CD4-positive, alpha-beta T cell (primary cell): ENCODE measurements around the gene PRR16. TPM values are rescaled to one million over a fixed set of nuclear protein-coding genes. Genes with fewer than 3 reads are reported as not detected.

Experiments
- ATAC-seq: fragments of 200-7000 bp; cut with Tn5 transposase; one replicate; pipeline ENCODE4 v1.10.0; 2022; ENCODE audit warnings: mild to moderate bottlenecking; ENCODE audit not compliant: poor library complexity
- CTCF ChIA-PET: fragments of 350-600 bp; sonication (Branson Sonifier 250); formaldehyde crosslinking; loops from one replicate; lab custom pipeline; 2021; ENCODE audit warnings: antibody characterized with exemption, inconsistent platforms; lab: Charles Lee
- POLR2A ChIA-PET: fragments of 350-600 bp; sonication (Branson Sonifier 250); formaldehyde crosslinking; loops from one replicate; lab custom pipeline; 2021; ENCODE audit warnings: antibody characterized with exemption, inconsistent platforms; lab: Charles Lee
- DNase-seq, 14 experiments: peaks; one replicate each; pipeline ENCODE4 v3.0.0-alpha.2; 2013 to 2020; ENCODE audit warnings: mixed read lengths in 2 of 14
- H3K27ac ChIP-seq, 2 donors: one replicate each; pipeline versions ENCODE4 v1.5.1 to v1.7.0; 2013; ENCODE audit warnings: low read length in 2 of 2, low read depth in 1 of 2, mild to moderate bottlenecking in 1 of 2
- H3K27me3 ChIP-seq, 2 experiments: 1 replicate in 1 of 2; 2 replicates in 1 of 2; pipeline versions ENCODE4 v1.6.1 to v1.7.0; 2013; ENCODE audit warnings: low read length in 2 of 2, control low read depth in 1 of 2, mild to moderate bottlenecking in 1 of 2, moderate library complexity in 1 of 2; ENCODE audit not compliant: insufficient read depth in 2 of 2, control insufficient read depth in 1 of 2
- H3K36me3 ChIP-seq: one replicate; pipeline ENCODE4 v1.6.1; 2013; ENCODE audit warnings: low read length, control low read depth; ENCODE audit not compliant: insufficient read depth
- H3K4me1 ChIP-seq: one replicate; pipeline ENCODE4 v1.6.1; 2013; ENCODE audit warnings: low read length, control low read depth; ENCODE audit not compliant: insufficient read depth
- H3K4me3 ChIP-seq: one replicate; pipeline ENCODE4 v1.5.1; 2013; ENCODE audit warnings: mild to moderate bottlenecking, low read length, moderate library complexity
- H3K9me3 ChIP-seq, 2 experiments: 1 replicate in 1 of 2; 2 replicates in 1 of 2; pipeline versions ENCODE4 v1.6.1 to v1.7.0; 2013; ENCODE audit warnings: low read length in 2 of 2, mild to moderate bottlenecking in 2 of 2, control low read depth in 1 of 2, moderate library complexity in 1 of 2; ENCODE audit not compliant: control insufficient read depth in 1 of 2, insufficient read depth in 1 of 2
- H3K27ac Mint-ChIP-seq: one replicate; pipeline ENCODE4 v1.8.0; 2020; ENCODE audit warnings: mixed read lengths
- H3K27me3 Mint-ChIP-seq: one replicate; pipeline ENCODE4 v1.8.0; 2021; ENCODE audit warnings: mixed read lengths
- H3K36me3 Mint-ChIP-seq: one replicate; pipeline ENCODE4 v1.8.0; 2021; ENCODE audit warnings: low read depth, mixed read lengths
- H3K4me1 Mint-ChIP-seq: one replicate; pipeline ENCODE4 v1.8.0; 2021; ENCODE audit warnings: low read depth, mixed read lengths
- H3K4me3 Mint-ChIP-seq: one replicate; pipeline ENCODE4 v1.8.0; 2020; ENCODE audit warnings: mild to moderate bottlenecking, mixed read lengths
- H3K9me3 Mint-ChIP-seq: one replicate; pipeline ENCODE4 v1.8.0; 2020; ENCODE audit warnings: mixed read lengths
- intact Hi-C, 2 experiments: fragments of 100-400 bp; cut with DNase I in 1 of 2; cut with micrococcal nuclease in 1 of 2; formaldehyde crosslinking; loops; one replicate each; pipeline versions ENCODE4 v1.15.1 to v1.9.0; 2023 to 2025; cut with DNase I, micrococcal nuclease
- total RNA-seq, 174 experiments: library from RNA in 2 of 174; stranded (reverse) in 2 of 174; gene quantifications; one replicate each; pipeline ENCODE4 v1.2.3 and lab custom pipeline; 2021 to 2026
- TF ChIP-seq, protein P1 (sequence below): fragments of 200-600 bp; IDR thresholded peaks from one replicate; pipeline ENCODE4 v1.8.0; 2022; ENCODE audit warnings: antibody characterized with exemption, mild to moderate bottlenecking

The PRR16 gene
- total RNA-seq, 2 experiments from 2014 or later, result not detected

- H3K27me3 ChIP-seq, result no peaks in the 10 kb centered on the region
- intact Hi-C loops, result no loop called here
- Mint-ChIP-seq H3K27me3 (no peaks in the 10 kb centered on the region), H3K36me3 (no peaks in the 10 kb centered on the region), H3K4me1 (no peaks in the 10 kb centered on the region), H3K27ac (no peak overlapping the region), H3K4me3 (no peak overlapping the region), H3K9me3 (peaks cover 3% of the 10 kb centered on the region)
- DNase-seq (no peak), ATAC-seq (no peak)
- H3K9me3 ChIP-seq, result no peaks in the 10 kb centered on the region
- no peaks in the 10 kb centered on the region for H3K36me3 ChIP-seq
- TF ChIP-seq, protein P1, sequence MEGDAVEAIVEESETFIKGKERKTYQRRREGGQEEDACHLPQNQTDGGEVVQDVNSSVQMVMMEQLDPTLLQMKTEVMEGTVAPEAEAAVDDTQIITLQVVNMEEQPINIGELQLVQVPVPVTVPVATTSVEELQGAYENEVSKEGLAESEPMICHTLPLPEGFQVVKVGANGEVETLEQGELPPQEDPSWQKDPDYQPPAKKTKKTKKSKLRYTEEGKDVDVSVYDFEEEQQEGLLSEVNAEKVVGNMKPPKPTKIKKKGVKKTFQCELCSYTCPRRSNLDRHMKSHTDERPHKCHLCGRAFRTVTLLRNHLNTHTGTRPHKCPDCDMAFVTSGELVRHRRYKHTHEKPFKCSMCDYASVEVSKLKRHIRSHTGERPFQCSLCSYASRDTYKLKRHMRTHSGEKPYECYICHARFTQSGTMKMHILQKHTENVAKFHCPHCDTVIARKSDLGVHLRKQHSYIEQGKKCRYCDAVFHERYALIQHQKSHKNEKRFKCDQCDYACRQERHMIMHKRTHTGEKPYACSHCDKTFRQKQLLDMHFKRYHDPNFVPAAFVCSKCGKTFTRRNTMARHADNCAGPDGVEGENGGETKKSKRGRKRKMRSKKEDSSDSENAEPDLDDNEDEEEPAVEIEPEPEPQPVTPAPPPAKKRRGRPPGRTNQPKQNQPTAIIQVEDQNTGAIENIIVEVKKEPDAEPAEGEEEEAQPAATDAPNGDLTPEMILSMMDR, result no peak
- POLR2A ChIA-PET, result no interaction called here
- H3K4me1 ChIP-seq, result no peaks in the 10 kb centered on the region
- H3K27ac ChIP-seq, result no peak overlapping the region
- CTCF ChIA-PET, result no interaction called here
- H3K4me3 ChIP-seq, result no peak overlapping the region
Observed at GRCh38 chr5:120624021-120624563, 160.0 kb downstream of the PRR16 start.

DNA sequence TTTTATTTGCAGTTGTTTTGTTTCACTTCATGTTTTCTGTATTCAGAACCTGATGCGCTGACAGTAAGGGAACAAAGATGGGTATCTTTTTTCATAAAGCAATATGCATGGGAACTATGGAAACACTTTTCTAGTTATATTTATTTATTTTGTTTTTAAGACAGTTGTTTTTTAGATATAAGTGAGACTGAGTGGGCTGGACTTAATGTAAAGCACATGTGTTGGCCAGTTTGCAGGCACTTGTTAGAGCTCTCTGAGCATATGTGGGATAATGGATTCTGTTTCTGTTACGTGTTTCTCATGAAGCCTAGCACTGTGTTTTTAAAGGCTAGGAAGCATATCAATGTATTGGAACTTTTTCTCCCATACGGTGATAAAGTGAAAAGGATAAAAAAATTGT lies 164.1 kb downstream of the PRR16 start:
- no peaks in the 10 kb centered on the region for H3K27me3 Mint-ChIP-seq
- H3K27ac ChIP-seq, result no peak overlapping the region
- POLR2A ChIA-PET, result no interaction called here

GRCh38 chr5:120630550-120630949 lies 166.4 kb downstream of the PRR16 start:
- H3K27ac Mint-ChIP-seq, result no peak overlapping the region
- CTCF ChIA-PET, result no interaction called here
- H3K27me3 Mint-ChIP-seq, result no peaks in the 10 kb centered on the region
- DNase-seq (no peak), ATAC-seq (no peak)
- no peaks in the 10 kb centered on the region for H3K36me3 ChIP-seq
- POLR2A ChIA-PET, result no interaction called here
- TF ChIP-seq, protein P1, result no peak
- peaks cover 0 to 7% of the 10 kb centered on the region in 2 experiments for H3K9me3 ChIP-seq
- intact Hi-C loops, result no loop called here
- H3K9me3 Mint-ChIP-seq, result peaks cover 9% of the 10 kb centered on the region
- H3K4me1 ChIP-seq, result no peaks in the 10 kb centered on the region
- no peak overlapping the region for H3K27ac ChIP-seq
- H3K27me3 ChIP-seq, result no peaks in the 10 kb centered on the region
- H3K36me3 Mint-ChIP-seq, result no peaks in the 10 kb centered on the region
- H3K4me1 Mint-ChIP-seq, result no peaks in the 10 kb centered on the region
- H3K4me3 ChIP-seq, result no peak overlapping the region
- no peak overlapping the region for H3K4me3 Mint-ChIP-seq

More for the DNA sequence above, 164.1 kb downstream of the PRR16 start:
- DNase-seq (no peak), ATAC-seq (no peak)
- H3K36me3 ChIP-seq, result no peaks in the 10 kb centered on the region
- no peaks in the 10 kb centered on the region for H3K27me3 ChIP-seq
- no peak overlapping the region for H3K4me3 Mint-ChIP-seq
- H3K4me1 Mint-ChIP-seq, result no peaks in the 10 kb centered on the region
- peaks cover 4% of the 10 kb centered on the region for H3K9me3 Mint-ChIP-seq
- H3K4me1 ChIP-seq, result no peaks in the 10 kb centered on the region
- no peak overlapping the region for H3K4me3 ChIP-seq
- CTCF ChIA-PET, result no interaction called here
- TF ChIP-seq, protein P1, result no peak
- H3K36me3 Mint-ChIP-seq, result no peaks in the 10 kb centered on the region
- H3K27ac Mint-ChIP-seq, result no peak overlapping the region
- intact Hi-C loops, result no loop called here
- peaks cover 0 to 7% of the 10 kb centered on the region in 2 experiments for H3K9me3 ChIP-seq
